ENCODE results near the gene ZMPSTE24.

DNA sequence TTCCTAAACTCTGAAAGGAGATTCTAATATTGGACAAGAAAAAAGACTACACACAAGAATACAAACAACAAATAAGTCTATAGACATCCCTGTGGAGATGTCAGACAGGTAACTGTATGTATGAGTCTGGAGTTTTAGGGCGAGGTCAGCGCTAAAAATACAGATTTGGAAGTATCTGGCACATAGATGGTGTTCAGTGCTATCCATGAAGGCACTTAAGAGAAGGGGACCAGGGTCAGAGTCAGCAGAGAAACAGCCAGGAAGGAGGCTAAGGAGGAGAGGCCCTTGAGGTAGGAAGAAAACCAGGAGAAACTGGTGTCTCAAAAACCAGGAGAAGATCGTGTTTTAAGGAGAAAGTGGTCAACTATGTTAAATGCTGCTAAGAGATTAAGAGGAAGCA lies 18.1 kb downstream of the ZMPSTE24 start:
- TF ChIP-seq, protein P1, sequence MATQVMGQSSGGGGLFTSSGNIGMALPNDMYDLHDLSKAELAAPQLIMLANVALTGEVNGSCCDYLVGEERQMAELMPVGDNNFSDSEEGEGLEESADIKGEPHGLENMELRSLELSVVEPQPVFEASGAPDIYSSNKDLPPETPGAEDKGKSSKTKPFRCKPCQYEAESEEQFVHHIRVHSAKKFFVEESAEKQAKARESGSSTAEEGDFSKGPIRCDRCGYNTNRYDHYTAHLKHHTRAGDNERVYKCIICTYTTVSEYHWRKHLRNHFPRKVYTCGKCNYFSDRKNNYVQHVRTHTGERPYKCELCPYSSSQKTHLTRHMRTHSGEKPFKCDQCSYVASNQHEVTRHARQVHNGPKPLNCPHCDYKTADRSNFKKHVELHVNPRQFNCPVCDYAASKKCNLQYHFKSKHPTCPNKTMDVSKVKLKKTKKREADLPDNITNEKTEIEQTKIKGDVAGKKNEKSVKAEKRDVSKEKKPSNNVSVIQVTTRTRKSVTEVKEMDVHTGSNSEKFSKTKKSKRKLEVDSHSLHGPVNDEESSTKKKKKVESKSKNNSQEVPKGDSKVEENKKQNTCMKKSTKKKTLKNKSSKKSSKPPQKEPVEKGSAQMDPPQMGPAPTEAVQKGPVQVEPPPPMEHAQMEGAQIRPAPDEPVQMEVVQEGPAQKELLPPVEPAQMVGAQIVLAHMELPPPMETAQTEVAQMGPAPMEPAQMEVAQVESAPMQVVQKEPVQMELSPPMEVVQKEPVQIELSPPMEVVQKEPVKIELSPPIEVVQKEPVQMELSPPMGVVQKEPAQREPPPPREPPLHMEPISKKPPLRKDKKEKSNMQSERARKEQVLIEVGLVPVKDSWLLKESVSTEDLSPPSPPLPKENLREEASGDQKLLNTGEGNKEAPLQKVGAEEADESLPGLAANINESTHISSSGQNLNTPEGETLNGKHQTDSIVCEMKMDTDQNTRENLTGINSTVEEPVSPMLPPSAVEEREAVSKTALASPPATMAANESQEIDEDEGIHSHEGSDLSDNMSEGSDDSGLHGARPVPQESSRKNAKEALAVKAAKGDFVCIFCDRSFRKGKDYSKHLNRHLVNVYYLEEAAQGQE (IDR thresholded peaks at IDR 0.05; ENCODE audit: insufficient read depth in 1 of 2, low read depth in 2 of 2, low read length in 2 of 2), result no peak
- TF ChIP-seq POLR2AphosphoS5 (IDR thresholded peaks at IDR 0.05; ENCODE audit: low read depth, low read length), result no peak
